GM19395 (cell line): ENCODE measurements around the gene IGF1R.

Experiments
- ATAC-seq: cut with Tn5 transposase; IDR thresholded peaks from one replicate; pipeline ENCODE4 v1.9.1; 2021; ENCODE audit warnings: mild to moderate bottlenecking, moderate library complexity; ENCODE audit not compliant: unreplicated experiment

IGF1R gene

GRCh38 chr15:98671060-98672008, 23.0 kb downstream of the IGF1R start:
- ATAC-seq: no peak

GRCh38 chr15:98673133-98673532, 24.8 kb downstream of the IGF1R start:
- no peak for ATAC-seq

DNA sequence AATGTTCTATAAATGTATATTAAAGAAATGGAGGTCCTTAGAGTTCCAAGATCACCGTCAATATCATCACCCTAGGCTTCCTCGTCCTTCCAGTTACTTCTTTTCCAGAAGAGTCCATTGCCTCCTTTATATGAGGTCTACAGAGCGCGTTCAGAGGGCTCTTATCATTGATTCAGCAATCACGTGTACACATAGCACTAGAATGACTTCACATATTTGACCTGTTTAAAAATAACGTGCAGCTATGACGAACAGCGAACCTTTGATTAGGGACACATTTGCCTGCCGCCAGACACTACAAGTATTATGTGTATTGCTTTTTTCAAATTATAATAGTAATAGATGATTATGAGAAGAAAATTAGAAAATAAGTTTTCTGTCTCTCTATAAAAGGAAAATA, 26.0 kb downstream of the IGF1R start:
- ATAC-seq: no peak

GRCh38 chr15:98676586-98677270, 28.4 kb downstream of the IGF1R start:
- no peak for ATAC-seq

DNA sequence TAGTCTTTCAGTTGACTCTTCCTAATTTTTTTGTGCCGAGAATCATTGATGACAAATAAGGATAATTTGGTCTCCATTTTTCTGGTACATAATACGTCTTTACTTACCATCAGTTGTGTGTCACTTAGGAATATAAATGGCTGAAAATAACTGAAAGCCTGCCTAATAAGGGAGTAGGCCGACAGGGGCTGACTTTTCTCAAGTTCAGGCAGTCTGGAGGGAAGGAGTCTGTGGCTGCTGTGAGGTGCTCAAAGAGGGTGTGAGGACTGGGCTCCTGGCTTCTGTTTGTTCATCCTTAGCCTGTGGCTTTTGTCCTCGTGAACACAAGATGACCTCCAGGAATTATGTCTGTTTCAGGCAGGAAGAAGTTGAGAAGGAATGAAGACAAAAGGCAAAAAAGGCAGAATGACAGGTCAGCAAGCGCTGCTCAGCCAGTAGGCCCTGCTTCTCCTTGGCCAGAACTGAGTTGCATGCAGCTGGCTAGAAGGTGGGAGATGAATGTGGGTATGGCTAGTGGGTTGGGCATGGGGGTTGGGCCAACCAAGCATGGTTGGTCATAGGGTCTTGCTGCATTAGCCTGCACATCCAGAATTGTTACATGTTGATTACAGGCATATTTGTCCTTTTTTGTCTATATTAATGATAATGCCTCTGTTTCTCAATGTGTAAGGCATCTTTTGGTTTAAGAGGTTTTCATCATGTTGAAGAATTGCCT, 29.2 kb downstream of the IGF1R start:
- ATAC-seq: no peak

- ATAC-seq: no peak
These were observed 30.1 kb downstream of the IGF1R start for GRCh38 chr15:98678484-98678883.

DNA sequence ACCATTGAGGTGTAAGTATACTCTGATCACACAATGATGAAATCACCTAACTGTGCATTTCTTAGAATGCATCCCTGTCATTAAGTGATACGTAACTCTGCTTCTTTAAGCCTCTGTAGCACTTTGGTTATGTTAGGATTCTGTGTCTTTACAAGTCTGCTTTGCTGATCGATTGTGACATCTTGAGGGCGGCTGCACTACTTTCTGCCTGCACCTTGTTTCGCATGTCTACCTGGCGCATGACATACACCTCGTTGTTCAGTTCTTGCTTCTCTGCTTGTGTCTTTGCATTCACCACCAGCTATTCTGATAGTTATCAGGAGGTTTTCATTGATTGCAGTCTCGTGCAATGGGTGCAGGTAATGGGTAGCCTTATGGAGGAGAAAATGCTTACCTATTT, 32.7 kb downstream of the IGF1R start:
- ATAC-seq: no peak

DNA sequence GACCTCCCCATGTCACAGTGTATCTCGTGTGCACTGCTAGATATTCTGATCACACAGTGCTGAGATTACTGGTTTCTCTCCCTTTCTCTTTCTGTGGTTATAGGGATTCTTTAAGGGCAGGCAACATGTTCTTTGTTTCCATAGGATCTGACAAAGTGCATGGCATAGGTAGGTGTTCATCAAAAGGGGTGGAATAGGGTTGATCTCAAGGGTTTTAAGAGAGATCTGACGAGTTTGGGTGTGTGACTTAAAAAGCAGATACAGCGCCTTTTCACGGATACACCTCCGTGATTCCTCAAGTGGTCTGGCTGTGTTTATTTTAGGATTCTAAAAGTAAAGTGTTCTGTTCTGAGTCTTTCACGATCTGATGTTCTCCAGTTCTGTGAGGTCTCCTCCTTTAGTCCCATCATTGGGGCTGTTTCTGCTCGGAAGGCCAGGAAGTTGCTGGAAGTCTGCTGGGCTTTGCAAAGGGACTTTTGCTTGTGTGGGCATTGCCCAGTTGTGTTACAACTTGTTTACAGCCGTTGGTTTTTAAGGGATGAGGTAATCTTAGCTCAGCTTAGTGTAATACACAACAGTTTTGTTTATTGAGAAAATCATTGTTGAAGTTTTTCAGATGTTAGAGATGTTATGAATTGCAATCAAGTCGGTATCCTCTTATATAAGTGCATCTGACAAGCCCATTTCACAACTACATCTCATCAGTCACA, 34.8 kb downstream of the IGF1R start:
- ATAC-seq: no peak

DNA sequence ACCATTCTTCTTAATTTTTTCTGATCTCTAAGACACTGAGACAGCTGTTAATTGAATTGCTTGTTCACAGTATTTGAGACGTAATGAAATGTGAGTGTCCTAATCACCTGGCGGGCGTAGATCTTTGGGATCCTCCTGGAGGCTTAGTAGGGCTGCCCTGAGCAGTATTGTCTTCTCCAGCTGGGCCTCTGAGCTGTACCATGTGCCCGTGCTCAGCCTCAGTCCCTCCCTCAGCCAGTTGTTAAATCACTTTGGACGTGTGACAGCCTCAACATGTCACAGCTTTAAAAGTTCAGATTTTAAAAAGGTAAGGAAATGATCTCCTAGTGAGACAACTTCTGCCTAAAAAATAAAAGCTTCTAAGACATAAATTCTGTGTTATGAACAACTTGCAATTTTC, 35.5 kb downstream of the IGF1R start:
- ATAC-seq: no peak

- ATAC-seq: no peak
These were observed 36.1 kb downstream of the IGF1R start for GRCh38 chr15:98684436-98684835.

- no peak for ATAC-seq
These were observed 36.7 kb downstream of the IGF1R start for GRCh38 chr15:98684995-98685525.

DNA sequence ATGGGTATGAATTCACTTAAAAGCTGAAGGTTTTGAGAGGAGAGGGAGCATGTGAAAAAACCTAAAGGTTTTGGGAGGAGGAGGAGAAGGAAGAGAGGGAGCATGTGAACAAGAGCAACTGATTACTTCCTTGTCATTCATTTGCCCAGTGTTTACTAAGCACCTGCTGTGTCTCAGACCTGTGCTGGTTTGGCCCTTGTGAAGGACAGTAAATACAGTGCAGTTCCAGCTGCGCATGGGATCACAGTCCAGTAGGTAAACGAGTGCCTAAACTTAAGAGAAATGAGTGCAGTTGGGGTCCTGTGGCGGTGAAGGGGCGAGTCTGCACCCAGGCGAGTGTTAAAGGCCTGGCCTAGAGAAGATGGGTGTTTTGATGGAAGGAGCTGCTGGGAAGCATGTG, 38.6 kb downstream of the IGF1R start:
- ATAC-seq: no peak

DNA sequence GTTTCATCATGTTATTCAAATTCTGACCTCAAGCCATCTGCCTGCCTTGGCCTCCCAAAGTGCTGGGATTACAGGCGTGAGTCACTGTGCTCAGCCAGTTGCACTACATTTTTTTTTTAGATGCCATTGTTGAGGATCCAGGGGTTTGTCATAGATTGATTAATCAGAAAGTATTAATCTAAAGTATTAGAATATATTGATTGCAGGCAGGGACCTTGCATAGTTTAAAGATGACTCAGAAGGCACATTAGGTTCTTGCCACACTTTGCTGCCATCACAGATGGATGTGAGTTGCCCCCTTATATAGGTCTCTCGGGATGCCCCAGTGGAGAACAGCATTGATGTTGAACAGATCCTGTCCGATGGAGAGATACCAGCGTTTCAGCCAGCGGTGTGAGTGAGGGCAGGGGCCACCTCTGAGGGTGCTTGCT, 41.1 kb downstream of the IGF1R start:
- ATAC-seq: no peak

DNA sequence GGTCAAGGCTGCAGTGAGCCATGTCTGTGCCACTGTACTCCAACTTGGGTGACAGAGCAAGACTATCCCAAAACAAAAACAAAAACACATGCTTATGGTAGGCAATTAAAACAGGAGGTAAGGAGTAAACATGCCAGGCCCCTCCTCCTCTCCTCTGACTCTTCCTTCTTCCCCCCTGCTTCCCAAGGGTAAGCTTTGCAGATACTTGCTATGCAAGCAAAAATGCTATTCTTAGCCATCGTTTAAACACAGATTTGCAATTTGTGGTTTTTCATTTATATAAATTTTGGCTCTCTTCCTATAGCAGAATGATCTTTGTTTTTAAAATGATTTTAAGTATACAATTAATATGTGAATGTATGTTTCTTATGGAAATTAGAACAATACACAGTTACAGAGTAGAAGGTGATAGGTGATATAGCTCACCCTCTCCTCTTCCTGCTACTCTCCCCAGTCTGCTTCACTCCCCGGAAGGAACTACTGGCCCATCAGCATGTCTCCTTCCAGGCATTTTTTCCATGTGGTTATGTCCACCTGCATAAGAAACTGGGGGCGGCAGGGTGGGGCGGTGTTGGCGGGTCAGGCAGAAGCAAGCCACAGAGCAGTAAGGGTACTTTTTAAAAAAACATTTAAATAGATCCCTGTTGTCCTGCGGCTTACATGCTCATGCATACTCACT, 42.1 kb downstream of the IGF1R start:
- ATAC-seq: no peak

GRCh38 chr15:98692213-98692612, 43.9 kb downstream of the IGF1R start:
- no peak for ATAC-seq

DNA sequence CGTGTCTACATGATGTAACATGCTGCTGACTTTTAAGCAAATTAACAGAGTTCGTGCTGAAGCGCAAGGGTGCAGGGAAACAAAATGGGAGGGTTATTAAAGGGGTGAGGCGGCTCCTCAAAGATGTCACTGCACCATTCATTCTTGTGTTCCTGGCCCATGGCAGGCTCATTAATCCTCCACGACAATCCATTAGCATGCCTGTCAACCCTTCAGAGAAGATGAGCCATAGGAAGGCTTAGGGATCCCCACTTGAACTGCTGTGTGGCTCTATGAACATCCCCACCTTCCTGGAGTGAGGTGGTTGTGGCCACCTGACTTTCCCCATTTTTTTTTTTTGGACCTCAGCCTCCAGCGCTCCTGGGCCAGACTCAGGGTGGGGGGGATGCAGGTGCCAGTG, 45.8 kb downstream of the IGF1R start:
- ATAC-seq: no peak

DNA sequence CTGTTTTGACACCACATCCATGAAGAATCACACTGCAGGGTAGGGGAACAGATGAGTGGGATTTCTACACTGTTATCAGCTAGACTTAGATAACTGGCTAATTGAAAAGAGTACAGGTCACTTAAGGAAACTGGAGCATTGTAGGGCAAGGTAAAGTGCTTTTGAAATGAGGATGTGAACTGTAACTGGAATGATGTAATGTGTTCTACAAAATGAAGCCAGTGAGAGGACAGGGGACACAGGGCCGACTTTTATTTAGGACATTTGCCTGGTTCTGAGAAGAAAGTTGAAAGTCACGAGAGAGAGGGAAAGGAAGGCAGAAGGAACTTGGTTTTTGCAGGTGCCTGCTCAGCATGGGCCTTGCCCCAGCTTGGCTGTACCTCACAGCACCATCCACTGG, 50.5 kb downstream of the IGF1R start:
- ATAC-seq: no peak

GRCh38 chr15:98699591-98700424, 51.5 kb downstream of the IGF1R start:
- ATAC-seq: no peak

DNA sequence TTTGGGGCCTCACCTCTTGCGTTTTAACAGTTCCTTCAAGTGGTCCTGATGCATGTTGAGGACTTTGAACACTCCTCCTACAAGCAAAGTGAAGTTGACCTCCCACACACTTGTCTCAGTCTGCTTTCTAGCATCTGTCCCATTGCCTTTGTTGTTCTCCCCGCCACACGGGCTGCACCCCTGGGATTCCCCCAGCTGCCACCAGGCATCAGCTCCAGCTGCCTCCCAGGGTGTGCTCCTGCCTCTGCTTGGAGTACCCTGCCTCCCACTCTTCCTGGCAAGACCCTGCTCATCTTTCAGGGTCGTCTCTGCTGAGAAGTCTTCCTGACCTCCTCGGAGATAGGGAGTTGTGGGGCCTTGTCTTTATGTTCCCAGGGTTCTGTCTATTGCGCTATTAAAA, 52.2 kb downstream of the IGF1R start:
- ATAC-seq: no peak
